SJSA1 (cell line): ENCODE data around the gene PRDM7. TPM values are rescaled to one million over a fixed set of nuclear protein-coding genes. Genes with fewer than 3 reads are reported as not detected.
A peak's percentile ranks its signal among the peaks of the same experiment; 100 is the strongest.
"Not testable (repeated sequence)": the region's sequence is repeated elsewhere in the genome, so short reads cannot be mapped to it uniquely, and the experiment has no call there.

Experiments used
- DNase-seq, 2 experiments: peaks; one replicate each; pipeline ENCODE4 v3.0.0-alpha.2; 2015 to 2020; ENCODE audit warnings: low spot score in 2 of 2, low read depth in 1 of 2
- H3K27ac ChIP-seq: fragments of 250-450 bp; sonication (Bioruptor Pico); 2 replicates; pipeline ENCODE4 v1.5.1; 2020; ENCODE audit warnings: mild to moderate bottlenecking, moderate library complexity
- H3K27me3 ChIP-seq: fragments of 250-450 bp; sonication (Bioruptor Pico); replicated peaks from 2 replicates; pipeline ENCODE4 v1.5.1; 2020; ENCODE audit warnings: mild to moderate bottlenecking, moderate library complexity
- H3K36me3 ChIP-seq: fragments of 250-450 bp; sonication (Bioruptor Pico); 2 replicates; pipeline ENCODE4 v1.5.1; 2020; ENCODE audit warnings: mild to moderate bottlenecking
- H3K4me1 ChIP-seq: fragments of 250-450 bp; sonication (Bioruptor Pico); replicated peaks from 2 replicates; pipeline ENCODE4 v1.6.1; 2021; ENCODE audit warnings: mild to moderate bottlenecking
- H3K4me3 ChIP-seq: fragments of 250-450 bp; sonication (Bioruptor Pico); 2 replicates; pipeline ENCODE4 v1.5.1; 2020; ENCODE audit warnings: mild to moderate bottlenecking
- H3K9me3 ChIP-seq: fragments of 250-450 bp; sonication (Bioruptor Pico); replicated peaks from 2 replicates; pipeline ENCODE4 v1.5.1; 2020; ENCODE audit warnings: mild to moderate bottlenecking
- total RNA-seq: library from RNA; depleted of rRNA; stranded (reverse); fragments of >200 nt; shearing (Covaris generic); gene quantifications from 2 replicates; pipeline ENCODE4 v1.2.3, GENCODE V29; 2014

Gene PRDM7
- total RNA-seq, 1 experiment from 2014 or later, result not detected

DNA sequence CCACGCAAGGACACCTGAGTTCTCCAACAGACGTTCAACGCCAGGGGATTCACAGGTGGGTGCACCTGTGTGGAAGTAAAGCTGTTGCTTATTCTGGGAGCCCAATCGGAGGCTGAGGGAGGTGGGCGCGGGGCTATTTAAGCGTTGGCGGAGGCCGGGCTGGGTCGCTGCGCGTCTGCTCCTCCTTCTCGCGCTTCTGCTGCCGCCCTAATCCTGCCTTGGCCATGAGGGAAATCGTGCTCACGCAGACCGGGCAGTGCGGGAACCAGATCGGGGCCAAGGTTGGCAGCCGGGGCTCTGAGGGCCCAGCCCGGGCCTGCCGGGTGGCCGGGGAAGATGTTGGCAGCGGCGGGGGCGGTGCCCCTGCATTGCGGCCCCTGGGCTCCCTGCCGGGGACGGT is 16.7 kb upstream of the PRDM7 start:
- H3K4me3 ChIP-seq, result not testable (repeated sequence)
- DNase-seq, result peak in 1 of 2 experiments; percentile 37

DNA sequence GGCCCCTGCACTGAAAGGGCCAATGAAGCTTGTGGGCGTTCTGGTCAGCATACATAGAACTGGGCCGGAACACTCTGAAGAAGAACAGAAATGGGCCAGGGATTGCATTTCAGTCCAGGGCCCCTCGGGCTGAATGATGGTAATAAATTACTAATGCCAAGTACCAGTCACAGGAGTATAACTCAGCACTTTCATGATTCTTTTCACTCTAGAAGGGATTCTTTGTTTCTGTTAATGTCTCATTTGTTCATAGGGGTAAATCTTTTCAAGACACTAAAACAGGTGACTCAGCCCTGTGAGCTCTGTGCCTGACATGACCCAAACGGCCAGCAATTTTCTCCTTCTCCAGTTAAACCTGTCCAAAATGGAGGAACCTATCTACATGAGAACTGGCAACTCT is 15.7 kb upstream of the PRDM7 start:
- H3K4me1 ChIP-seq, DNase-seq, H3K36me3 ChIP-seq, H3K4me3 ChIP-seq, H3K27ac ChIP-seq, H3K9me3 ChIP-seq, H3K27me3 ChIP-seq: not testable (repeated sequence)

More for the DNA sequence above, 16.7 kb upstream of the PRDM7 start:
- H3K27me3 ChIP-seq, H3K36me3 ChIP-seq, H3K27ac ChIP-seq, H3K9me3 ChIP-seq, H3K4me1 ChIP-seq: not testable (repeated sequence)

DNA sequence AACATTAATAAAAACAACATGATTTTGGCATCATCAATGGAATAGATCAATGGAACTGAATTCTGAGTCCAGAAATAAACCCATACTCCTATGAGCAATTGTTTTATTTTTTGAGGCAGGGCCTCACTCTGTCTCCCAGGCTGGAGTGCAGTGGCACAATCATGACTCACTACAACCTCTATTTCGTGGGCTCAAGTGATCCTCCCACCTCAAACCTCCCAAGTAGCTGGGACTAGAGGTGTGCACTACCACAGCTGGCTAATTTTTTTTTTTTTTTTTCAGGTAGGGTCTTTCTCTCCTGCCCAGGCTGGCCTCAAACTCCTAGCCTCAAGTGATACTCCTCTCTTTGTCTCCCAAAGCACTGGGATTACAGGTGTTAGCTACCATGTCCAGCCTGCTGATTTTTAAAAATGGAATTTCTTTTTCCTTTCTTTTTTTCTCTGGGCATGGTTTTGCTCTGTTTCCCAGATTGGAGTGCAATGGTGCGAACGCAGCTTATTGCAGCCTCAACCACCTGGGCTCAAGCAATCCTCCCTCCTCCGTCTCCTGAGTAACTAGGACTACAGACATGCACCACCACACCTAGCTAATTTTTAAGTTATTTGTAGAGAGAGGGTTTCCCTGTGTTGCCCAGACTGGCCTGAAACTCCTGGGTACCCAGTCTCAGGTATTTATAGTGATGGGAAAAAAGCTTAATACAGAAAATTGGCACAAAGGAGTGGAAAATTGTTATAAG is 7.3 kb upstream of the PRDM7 start:
- DNase-seq, result no peak
- Histone ChIP-seq H3K36me3 (no peaks in the 10 kb centered on the region), H3K27ac (no peak overlapping the region), H3K9me3 (no peaks in the 10 kb centered on the region), H3K4me1 (peaks cover 4% of the 10 kb centered on the region), H3K4me3 (no peak overlapping the region), H3K27me3 (no peaks in the 10 kb centered on the region)

DNA sequence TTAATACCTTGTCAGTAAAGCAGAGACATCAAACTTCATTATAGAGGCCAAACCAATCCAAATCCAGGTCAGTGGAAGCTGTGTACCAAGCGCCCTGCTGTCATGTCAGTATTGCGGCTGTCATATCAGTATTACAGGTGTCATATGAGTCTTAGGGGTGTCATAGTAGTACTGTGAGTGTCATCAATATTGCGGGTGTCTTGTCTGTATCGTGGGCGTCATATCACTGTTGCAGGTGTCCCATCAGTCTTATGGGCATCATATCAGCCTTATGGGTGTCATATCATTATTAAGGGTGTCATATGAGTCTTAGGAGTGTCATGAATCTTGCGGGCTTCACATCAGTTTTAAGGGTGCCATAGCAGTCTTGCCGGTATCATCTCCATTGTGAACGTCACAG is 6.0 kb upstream of the PRDM7 start:
- no peak overlapping the region for H3K4me3 ChIP-seq
- no peaks in the 10 kb centered on the region for H3K36me3 ChIP-seq
- H3K27me3 ChIP-seq, result no peaks in the 10 kb centered on the region
- H3K9me3 ChIP-seq, result no peaks in the 10 kb centered on the region
- H3K4me1 ChIP-seq, result peaks cover 4% of the 10 kb centered on the region
- H3K27ac ChIP-seq, result no peak overlapping the region
- DNase-seq, result no peak

DNA sequence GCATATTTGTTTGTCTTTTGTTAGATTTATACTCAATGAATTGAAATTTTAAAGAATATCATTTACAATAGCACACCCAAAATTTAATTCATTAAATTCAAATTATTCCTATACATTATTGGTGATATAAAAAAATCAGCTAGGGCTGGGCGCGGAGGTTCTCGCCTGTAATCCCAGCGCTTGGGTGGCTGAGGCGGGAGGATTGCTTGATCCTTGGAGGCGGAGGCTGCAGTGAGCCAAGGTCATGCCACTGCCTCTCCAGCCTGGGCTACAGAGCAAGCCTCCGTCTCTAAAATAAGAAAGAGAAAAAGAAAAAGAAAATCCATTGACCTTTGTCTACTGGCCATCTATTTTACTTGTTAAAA is 4.5 kb upstream of the PRDM7 start:
- no peak for DNase-seq
- Histone ChIP-seq H3K4me1 (peaks cover 14% of the 10 kb centered on the region), H3K27me3 (no peaks in the 10 kb centered on the region), H3K27ac (no peak overlapping the region), H3K9me3 (no peaks in the 10 kb centered on the region), H3K4me3 (no peak overlapping the region), H3K36me3 (no peaks in the 10 kb centered on the region)

DNA sequence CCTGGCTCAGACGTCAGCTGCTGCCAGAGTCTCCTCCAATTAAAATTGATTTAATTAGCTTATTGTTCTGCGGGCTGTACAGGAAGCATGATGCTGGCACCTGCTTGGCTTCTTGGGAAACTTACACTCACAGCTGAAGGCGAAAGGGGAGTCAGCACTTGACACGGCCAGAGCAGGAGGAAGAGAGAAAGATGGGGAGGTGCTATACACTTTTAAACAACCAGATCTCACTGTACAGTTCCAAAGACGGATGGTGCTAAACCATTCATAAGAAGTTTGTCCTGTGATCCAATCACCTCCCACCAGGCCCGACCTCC is 1.4 kb upstream of the PRDM7 start:
- Histone ChIP-seq H3K36me3 (no peaks in the 10 kb centered on the region), H3K27ac (no peak overlapping the region), H3K4me1 (peaks cover 14% of the 10 kb centered on the region), H3K4me3 (no peak overlapping the region), H3K27me3 (no peaks in the 10 kb centered on the region), H3K9me3 (no peaks in the 10 kb centered on the region)
- DNase-seq, result no peak

DNA sequence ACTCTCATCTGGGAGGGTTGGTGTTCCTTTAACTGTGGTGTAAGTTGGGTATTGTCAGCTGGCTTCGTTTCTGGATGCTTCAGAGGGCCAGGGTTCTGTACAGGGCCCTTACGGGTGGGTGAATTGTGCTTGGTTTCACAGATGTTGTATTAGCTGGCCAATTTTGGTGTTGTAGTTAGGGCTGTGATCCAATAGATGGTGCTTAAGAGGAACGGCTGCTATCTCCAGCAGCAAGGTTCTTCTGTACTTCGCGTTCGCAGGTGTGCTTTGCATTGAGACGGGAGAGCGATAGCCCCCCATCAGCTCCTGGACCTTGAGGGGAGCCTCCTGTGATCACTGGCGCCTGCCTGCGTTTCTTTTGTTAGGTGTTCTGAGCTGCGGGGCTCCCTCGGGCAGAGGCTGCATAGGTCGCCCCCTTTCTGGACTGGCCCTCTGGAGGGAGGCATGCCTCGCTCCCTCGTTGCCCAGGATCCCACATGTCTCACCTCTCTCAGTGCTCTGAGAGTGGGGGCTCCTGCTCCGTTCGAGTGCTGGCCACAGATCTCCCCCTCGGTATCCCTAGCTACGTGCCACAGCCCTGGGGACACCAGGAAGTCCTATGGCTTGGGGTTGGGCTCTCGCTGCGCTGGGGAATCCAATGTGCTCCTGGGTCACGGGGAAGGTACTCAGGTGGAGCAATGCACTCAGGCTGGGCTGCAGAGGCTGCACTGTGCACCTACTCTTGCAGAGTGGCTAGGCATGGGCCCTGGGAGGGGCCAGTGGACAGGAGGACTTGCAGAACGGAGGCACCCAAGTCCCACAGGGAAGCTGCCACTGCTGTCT is 837 bp upstream of the PRDM7 start:
- Histone ChIP-seq H3K27ac (peak overlapping the region; percentile 14; the same call in 1 of the 2 replicates), H3K4me1 (peaks cover 14% of the 10 kb centered on the region), H3K27me3 (no peaks in the 10 kb centered on the region), H3K4me3 (peak overlapping the region; percentile 24), H3K36me3 (no peaks in the 10 kb centered on the region), H3K9me3 (no peaks in the 10 kb centered on the region)
- no peak for DNase-seq

DNA sequence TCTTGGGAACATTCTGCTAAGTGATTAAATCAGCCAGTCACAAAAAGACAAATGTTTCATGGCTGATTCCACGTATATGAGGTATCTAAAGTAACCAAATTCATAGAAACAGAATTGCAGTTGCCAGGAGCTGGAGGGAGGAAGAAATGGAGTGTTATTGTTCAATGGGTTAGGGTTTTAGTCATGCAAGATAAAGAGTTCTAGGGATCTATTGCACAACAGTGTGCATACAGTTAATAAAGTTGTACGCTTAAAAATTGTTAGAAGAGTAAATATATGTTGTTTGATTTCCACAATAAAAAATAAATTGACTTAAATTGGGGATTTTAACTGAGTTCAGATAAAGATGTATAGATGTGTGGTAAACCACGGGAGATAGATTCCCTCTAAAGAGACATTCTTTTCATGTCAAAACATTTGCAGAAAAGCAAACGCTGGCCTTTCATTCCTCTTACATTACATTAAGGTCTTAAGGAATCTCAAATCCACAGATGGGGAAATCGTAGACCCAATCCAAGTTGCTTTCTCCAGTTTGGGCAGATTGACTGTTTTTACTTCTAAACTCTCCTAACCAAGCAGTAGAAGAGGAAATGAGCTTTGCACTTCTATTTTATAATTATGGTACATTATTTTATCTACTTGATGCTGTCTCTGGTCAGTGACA is 4.6 kb downstream of the PRDM7 start:
- no peak for DNase-seq
- Histone ChIP-seq H3K4me1 (0 out of 2 replicates have a peak, but pooled peaks cover 5% of the 10 kb centered on the region), H3K36me3 (no peaks in the 10 kb centered on the region), H3K4me3 (no peak overlapping the region), H3K9me3 (no peaks in the 10 kb centered on the region), H3K27me3 (no peaks in the 10 kb centered on the region), H3K27ac (no peak overlapping the region)

DNA sequence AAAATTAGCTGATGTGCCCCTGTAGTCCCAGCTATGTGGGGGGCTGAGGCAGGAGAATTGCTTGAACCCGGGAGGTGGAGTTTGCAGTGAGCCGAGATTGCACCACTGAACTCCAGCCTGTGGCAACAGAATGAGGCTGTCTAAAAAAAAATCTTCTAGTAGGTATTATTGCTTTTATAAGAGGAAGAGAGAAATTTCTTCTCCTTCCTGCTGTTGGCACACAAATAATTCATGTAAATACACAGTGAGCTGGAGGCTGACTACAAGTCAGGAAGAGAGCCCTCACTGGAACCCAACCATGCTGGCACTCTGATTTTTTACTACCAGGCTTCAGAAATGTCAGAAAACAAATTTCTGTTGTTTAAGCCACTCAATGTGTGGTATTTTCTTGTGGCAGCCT is 6.7 kb downstream of the PRDM7 start:
- no peak for DNase-seq

DNA sequence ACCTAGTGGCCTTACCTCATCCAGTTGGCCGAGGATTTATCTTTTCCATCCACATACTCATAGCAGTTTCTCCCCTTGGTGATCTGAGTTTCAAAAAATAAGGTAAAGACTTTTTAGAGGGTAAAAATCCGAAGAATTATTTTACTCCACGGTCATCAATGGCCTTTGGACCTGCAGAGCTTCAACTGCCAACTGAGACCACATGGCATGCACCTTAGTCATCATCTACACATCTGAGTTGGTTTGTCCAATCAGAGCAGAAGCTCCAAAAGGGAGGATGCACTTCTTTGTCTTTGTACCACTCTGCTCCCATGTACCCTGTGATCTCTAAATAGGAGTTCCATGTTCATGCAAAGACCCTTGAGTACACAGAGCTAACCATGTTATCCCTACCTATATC is 15.7 kb downstream of the PRDM7 start:
- Histone ChIP-seq H3K4me3 (no peak overlapping the region), H3K27me3 (no peaks in the 10 kb centered on the region), H3K9me3 (no peaks in the 10 kb centered on the region), H3K4me1 (peaks cover 17% of the 10 kb centered on the region), H3K27ac (no peak overlapping the region), H3K36me3 (no peaks in the 10 kb centered on the region)
- DNase-seq, result no peak

More for the DNA sequence above, 6.7 kb downstream of the PRDM7 start:
- Histone ChIP-seq H3K27me3 (no peaks in the 10 kb centered on the region), H3K27ac (no peak overlapping the region), H3K9me3 (no peaks in the 10 kb centered on the region), H3K36me3 (no peaks in the 10 kb centered on the region), H3K4me3 (no peak overlapping the region), H3K4me1 (no peaks in the 10 kb centered on the region)

DNA sequence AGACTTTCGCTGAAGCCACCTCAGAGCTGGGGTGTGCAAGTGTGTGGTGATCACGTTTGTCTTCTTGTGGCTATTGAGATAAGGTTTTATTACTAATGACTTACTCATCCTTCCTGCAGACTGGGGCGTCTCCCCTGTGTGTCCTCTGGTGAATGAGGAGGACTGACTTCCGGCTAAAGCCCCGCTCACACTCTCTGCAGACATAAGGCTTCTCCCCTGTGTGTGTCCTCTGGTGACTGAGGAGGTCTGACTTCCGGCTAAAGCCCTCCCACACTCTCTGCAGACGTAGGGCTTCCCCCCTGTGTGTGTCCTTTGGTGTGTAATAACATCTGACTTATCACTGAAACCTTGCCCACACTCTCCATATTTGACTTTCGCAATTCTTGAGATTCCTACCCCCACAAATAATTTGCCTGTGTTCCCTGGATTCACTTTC is 19.4 kb downstream of the PRDM7 start:
- peak overlapping the region; percentile 38; the same call in 1 of the 2 replicates for H3K27ac ChIP-seq
- no peaks in the 10 kb centered on the region for H3K36me3 ChIP-seq
- H3K27me3 ChIP-seq, result no peaks in the 10 kb centered on the region
- peaks cover 17% of the 10 kb centered on the region for H3K4me1 ChIP-seq
- H3K9me3 ChIP-seq, result peaks cover 19% of the 10 kb centered on the region
- no peak overlapping the region for H3K4me3 ChIP-seq
- DNase-seq, result peak; percentile 80 to 87

DNA sequence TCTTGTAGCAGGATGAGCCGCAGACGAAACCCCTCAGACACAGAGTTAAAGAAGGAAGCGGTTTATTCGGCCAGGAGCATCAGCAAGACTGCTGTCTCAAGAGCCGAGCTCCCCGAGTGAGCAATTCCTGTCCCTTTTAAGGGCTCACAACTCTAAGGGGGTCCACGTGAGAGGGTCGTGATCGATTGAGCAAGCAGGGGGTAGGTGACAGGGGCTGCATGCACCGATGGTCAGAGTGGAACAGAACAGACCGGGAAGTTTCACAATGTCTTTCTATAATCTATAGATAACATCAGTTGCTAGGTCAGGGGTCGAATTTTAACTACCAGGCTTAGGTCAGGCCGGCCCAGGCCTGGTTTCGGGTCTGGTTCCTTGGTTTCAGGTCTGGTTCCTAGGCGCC is 20.6 kb downstream of the PRDM7 start:
- not testable (repeated sequence) for H3K36me3 ChIP-seq, DNase-seq, H3K27ac ChIP-seq, H3K4me3 ChIP-seq, H3K27me3 ChIP-seq
- peaks cover 17% of the 10 kb centered on the region for H3K4me1 ChIP-seq
- peaks cover 19% of the 10 kb centered on the region for H3K9me3 ChIP-seq

DNA sequence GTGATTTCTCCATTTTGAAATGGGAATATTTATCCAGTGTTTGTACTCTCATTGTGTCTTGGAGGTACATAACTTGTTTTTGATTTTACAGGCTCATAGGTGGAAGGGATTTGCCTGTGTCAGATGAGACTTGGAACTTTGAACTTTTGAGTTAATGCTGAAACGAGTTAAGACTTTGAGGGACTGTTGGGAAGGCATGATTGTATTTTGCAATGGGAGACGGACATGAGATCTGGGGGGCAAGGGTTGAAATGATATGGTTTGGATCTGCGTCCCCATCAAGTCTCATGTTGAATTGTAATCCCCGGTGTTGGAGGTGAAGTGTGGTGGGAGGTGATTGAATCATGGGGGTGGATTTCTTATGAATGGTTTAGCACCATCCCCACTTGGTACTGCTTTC is 21.8 kb downstream of the PRDM7 start:
- no peak overlapping the region for H3K27ac ChIP-seq
- H3K9me3 ChIP-seq, result peaks cover 19% of the 10 kb centered on the region
- DNase-seq, result no peak
- no peak overlapping the region for H3K4me3 ChIP-seq
- H3K27me3 ChIP-seq, result no peaks in the 10 kb centered on the region
- H3K4me1 ChIP-seq, result peaks cover 17% of the 10 kb centered on the region
- H3K36me3 ChIP-seq, result no peaks in the 10 kb centered on the region

DNA sequence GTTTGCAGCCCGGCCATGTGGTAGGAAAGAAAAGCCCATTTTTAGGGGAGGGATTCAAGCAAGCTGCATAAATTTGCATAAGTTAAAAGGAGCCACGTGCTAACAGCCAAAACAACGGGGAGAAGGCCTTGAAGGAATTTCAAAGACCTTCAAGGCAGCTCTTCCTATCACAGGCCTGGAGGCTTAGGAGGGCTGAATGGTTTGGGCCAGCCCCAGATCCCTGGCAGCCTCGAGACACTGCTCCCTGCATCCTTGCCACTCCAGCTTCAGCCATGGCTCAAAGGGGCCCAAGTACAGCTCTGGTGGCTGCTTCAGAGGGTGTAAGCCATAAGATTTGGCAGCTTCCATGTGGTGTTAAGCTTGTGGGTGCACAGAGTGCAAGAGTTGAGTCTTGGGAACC is 22.6 kb downstream of the PRDM7 start:
- DNase-seq, result no peak
- Histone ChIP-seq H3K9me3 (peaks cover 19% of the 10 kb centered on the region), H3K27me3 (no peaks in the 10 kb centered on the region), H3K27ac (no peak overlapping the region), H3K36me3 (no peaks in the 10 kb centered on the region), H3K4me3 (no peak overlapping the region), H3K4me1 (peaks cover 17% of the 10 kb centered on the region)
